H1 (cell line): ENCODE data around the gene LTC4S. TPM values are rescaled to one million over a fixed set of nuclear protein-coding genes. Genes with fewer than 3 reads are reported as not detected.

Source experiments
- CEBPB ChIP-seq: IDR thresholded peaks from 2 replicates; pipeline ENCODE4 v1.6.1; 2012; ENCODE audit warnings: low read depth, low read length
- CTBP2 ChIP-seq: IDR thresholded peaks from 2 replicates; pipeline ENCODE4 v1.7.0; 2011; ENCODE audit warnings: borderline replicate concordance, mild to moderate bottlenecking, moderate library complexity, mixed read lengths, low read length; ENCODE audit not compliant: insufficient read depth, insufficient read length
- GABPA ChIP-seq: IDR thresholded peaks from 2 replicates; pipeline ENCODE4 v1.6.1; 2011; ENCODE audit warnings: mild to moderate bottlenecking, low read length, moderate library complexity, borderline replicate concordance; ENCODE audit not compliant: insufficient read depth
- NANOG ChIP-seq: IDR thresholded peaks from 2 replicates; pipeline ENCODE4 v1.6.1; 2011; ENCODE audit warnings: low read length, low read depth, mild to moderate bottlenecking, inconsistent platforms; ENCODE audit not compliant: insufficient read depth, poor library complexity, severe bottlenecking
- PHF8 ChIP-seq: fragments of 200-600 bp; sonication (generic); conservative IDR thresholded peaks from 2 replicates; pipeline ENCODE4 v1.7.1; 2012; ENCODE audit warnings: low read depth, mild to moderate bottlenecking, inconsistent platforms, low read length, moderate library complexity
- POLR2A ChIP-seq, 2 experiments: IDR thresholded peaks; 1 replicate in 1 of 2; 2 replicates in 1 of 2; pipeline ENCODE4 v1.6.1; 2011; ENCODE audit warnings: low read depth in 2 of 2, low read length in 2 of 2, mild to moderate bottlenecking in 2 of 2; ENCODE audit errors: control extremely low read depth in 1 of 2
- POLR2AphosphoS5 ChIP-seq: IDR thresholded peaks from 2 replicates; pipeline ENCODE4 v1.6.1; 2011; ENCODE audit warnings: low read depth, low read length
- RFX5 ChIP-seq: IDR thresholded peaks from 2 replicates; pipeline ENCODE4 v1.6.1; 2011; ENCODE audit warnings: low read depth, low read length, improper control_type of control experiment, borderline replicate concordance
- RXRA ChIP-seq: IDR thresholded peaks from 2 replicates; pipeline ENCODE4 v1.6.1; 2011; ENCODE audit warnings: low read depth, mild to moderate bottlenecking, low read length, moderate library complexity; ENCODE audit not compliant: insufficient read depth
- SAP30 ChIP-seq: fragments of 300-600 bp; sonication (generic); IDR thresholded peaks from 2 replicates; pipeline ENCODE4 v1.7.1; 2012; ENCODE audit warnings: low read length, moderate library complexity, mild to moderate bottlenecking, inconsistent platforms; ENCODE audit not compliant: insufficient read depth, insufficient replicate concordance
- SIX5 ChIP-seq: IDR thresholded peaks from 2 replicates; pipeline ENCODE4 v1.6.1; 2011; ENCODE audit warnings: mild to moderate bottlenecking, low read depth, low read length
- SRF ChIP-seq: IDR thresholded peaks from 2 replicates; pipeline ENCODE4 v1.6.1; 2011; ENCODE audit warnings: mild to moderate bottlenecking, low read depth, low read length, moderate library complexity
- TAF1 ChIP-seq: IDR thresholded peaks from 2 replicates; pipeline ENCODE4 v1.6.1; 2011; ENCODE audit warnings: mild to moderate bottlenecking, low read depth, low read length
- TBP ChIP-seq: IDR thresholded peaks from 2 replicates; pipeline ENCODE4 v1.6.1; 2011; ENCODE audit warnings: low read depth, low read length, improper control_type of control experiment
- TEAD4 ChIP-seq: IDR thresholded peaks from 2 replicates; pipeline ENCODE4 v1.6.1; 2012; ENCODE audit warnings: low read depth, low read length, inconsistent platforms, mixed read lengths
- polyA plus RNA-seq, 7 experiments: library from polyadenylated mRNA; depleted of rRNA in 3 of 7; stranded (reverse) in 5 of 7; unstranded in 2 of 7; fragments of >200 nt in 5 of 7; fragments of 200-250 nt in 2 of 7; gene quantifications; 1 replicate in 5 of 7; 2 replicates in 1 of 7; 4 replicates in 1 of 7; pipeline versions ENCODE4 v1.2.1 to v1.2.3, GENCODE V29; 2011 to 2013; ENCODE audit warnings: missing spikeins in 2 of 7, mixed read lengths in 2 of 7
- total RNA-seq: library from RNA; stranded (reverse); fragmentation: NEBNext Ultra II Directional; extraction: Animal tissue kit (Norgen Biotek cat#: 25700); gene quantifications from 2 replicates; pipeline ENCODE4 v1.2.1, GENCODE V29; 2021
- TF ChIP-seq, protein P1 (sequence below): IDR thresholded peaks from 2 replicates; pipeline ENCODE4 v1.6.1; 2011; ENCODE audit warnings: low read length, improper control_type of control experiment
- TF ChIP-seq, protein P2 (sequence below): IDR thresholded peaks from 2 replicates; pipeline ENCODE4 v1.6.1; 2012; ENCODE audit warnings: low read length, inconsistent platforms
- TF ChIP-seq, protein P3 (sequence below), 3 experiments: IDR thresholded peaks; 1 replicate in 2 of 3; 2 replicates in 1 of 3; pipeline versions ENCODE4 v1.5.1 to v1.6.1; 2011; ENCODE audit warnings: low read length in 3 of 3, mild to moderate bottlenecking in 3 of 3, inconsistent platforms in 2 of 3, low read depth in 1 of 3, moderate library complexity in 1 of 3; ENCODE audit not compliant: insufficient read depth in 1 of 3; ENCODE audit errors: control extremely low read depth in 1 of 3

LTC4S gene
- total and polyA plus RNA-seq, 2 of the 8 experiments (the other 6 are each of a cell fraction or from before 2014, with no cell fraction given) = 2.2 to 3.7 TPM

DNA sequence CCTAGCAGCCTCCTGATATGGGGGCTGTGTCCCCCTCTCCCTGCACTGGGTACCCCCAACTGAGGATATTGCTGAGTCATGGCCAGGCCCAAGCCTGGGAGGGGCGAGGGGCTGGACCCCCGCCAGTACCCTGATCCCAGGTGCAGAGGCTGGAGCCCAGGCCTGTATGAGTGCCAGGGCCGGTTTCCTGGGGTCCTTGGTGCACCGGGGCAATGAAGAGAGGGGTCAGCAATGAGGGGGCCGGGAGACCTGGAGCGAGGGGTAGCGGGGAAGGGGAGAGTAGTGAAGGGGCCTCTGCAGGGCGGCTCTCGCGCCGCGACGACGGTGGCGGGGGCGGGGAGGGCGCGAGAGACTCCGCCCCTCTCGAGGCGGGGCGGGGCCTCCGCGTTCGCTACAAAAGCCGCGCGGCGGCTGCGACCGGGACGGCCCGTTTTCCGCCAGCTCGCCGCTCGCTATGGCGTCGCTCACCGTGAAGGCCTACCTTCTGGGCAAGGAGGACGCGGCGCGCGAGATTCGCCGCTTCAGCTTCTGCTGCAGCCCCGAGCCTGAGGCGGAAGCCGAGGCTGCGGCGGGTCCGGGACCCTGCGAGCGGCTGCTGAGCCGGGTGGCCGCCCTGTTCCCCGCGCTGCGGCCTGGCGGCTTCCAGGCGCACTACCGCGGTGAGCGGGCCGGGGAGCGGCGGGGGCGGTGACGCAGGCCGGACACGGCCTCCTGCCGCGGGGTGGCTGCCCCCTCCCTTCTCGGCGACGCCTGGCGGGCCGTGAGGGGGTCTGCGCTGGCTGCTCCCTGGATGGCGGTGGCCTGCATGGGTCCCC is 26.9 kb downstream of the LTC4S start, which contains the start of gene SQSTM1 (continued):
- no peak for TF ChIP-seq GABPA
- TF ChIP-seq POLR2AphosphoS5 = peak; percentile 97
- no peak for TF ChIP-seq NANOG
- no peak for TF ChIP-seq CEBPB
- TF ChIP-seq SAP30 = no peak
- TF ChIP-seq, protein P1, sequence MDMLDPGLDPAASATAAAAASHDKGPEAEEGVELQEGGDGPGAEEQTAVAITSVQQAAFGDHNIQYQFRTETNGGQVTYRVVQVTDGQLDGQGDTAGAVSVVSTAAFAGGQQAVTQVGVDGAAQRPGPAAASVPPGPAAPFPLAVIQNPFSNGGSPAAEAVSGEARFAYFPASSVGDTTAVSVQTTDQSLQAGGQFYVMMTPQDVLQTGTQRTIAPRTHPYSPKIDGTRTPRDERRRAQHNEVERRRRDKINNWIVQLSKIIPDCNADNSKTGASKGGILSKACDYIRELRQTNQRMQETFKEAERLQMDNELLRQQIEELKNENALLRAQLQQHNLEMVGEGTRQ = no peak
- peak; percentile 89 for TF ChIP-seq TBP
- TF ChIP-seq SRF = no peak
- TF ChIP-seq, protein P2, sequence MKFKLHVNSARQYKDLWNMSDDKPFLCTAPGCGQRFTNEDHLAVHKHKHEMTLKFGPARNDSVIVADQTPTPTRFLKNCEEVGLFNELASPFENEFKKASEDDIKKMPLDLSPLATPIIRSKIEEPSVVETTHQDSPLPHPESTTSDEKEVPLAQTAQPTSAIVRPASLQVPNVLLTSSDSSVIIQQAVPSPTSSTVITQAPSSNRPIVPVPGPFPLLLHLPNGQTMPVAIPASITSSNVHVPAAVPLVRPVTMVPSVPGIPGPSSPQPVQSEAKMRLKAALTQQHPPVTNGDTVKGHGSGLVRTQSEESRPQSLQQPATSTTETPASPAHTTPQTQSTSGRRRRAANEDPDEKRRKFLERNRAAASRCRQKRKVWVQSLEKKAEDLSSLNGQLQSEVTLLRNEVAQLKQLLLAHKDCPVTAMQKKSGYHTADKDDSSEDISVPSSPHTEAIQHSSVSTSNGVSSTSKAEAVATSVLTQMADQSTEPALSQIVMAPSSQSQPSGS = no peak
- peak; percentile 94 for TF ChIP-seq PHF8
- no peak for TF ChIP-seq SIX5
- peak; percentile 83; the same call in 1 of the 2 replicates for TF ChIP-seq TAF1
- TF ChIP-seq RXRA = no peak
- TF ChIP-seq CTBP2 = no peak
- no peak for TF ChIP-seq RFX5
- TF ChIP-seq, protein P3, sequence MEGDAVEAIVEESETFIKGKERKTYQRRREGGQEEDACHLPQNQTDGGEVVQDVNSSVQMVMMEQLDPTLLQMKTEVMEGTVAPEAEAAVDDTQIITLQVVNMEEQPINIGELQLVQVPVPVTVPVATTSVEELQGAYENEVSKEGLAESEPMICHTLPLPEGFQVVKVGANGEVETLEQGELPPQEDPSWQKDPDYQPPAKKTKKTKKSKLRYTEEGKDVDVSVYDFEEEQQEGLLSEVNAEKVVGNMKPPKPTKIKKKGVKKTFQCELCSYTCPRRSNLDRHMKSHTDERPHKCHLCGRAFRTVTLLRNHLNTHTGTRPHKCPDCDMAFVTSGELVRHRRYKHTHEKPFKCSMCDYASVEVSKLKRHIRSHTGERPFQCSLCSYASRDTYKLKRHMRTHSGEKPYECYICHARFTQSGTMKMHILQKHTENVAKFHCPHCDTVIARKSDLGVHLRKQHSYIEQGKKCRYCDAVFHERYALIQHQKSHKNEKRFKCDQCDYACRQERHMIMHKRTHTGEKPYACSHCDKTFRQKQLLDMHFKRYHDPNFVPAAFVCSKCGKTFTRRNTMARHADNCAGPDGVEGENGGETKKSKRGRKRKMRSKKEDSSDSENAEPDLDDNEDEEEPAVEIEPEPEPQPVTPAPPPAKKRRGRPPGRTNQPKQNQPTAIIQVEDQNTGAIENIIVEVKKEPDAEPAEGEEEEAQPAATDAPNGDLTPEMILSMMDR (IDR thresholded peaks at IDR 0.05; ENCODE audit: control extremely low read depth in 1 of 3, insufficient read depth in 1 of 3, low read depth in 1 of 3, low read length in 3 of 3) = no peak
- no peak for TF ChIP-seq TEAD4
- TF ChIP-seq POLR2A (IDR thresholded peaks at IDR 0.05; ENCODE audit: control extremely low read depth in 1 of 2, low read depth in 2 of 2, low read length in 2 of 2) = peak in 1 of 2 experiments; percentile 90; a peak in 1 of 3 replicates
